Activated naive CD4-positive, alpha-beta T cell treated with anti-CD3 and anti-CD28 coated beads, Interleukin-2, amount 10 ng/mL, durations not matched to agents 7 days and 5 days (primary cell): ENCODE results near the gene GTPBP8.
A peak's percentile ranks its signal among the peaks of the same experiment; 100 is the strongest.

Experiments
- CTCF ChIA-PET: fragments of 350-600 bp; sonication (Branson Sonifier 250); formaldehyde crosslinking; loops from one replicate; lab custom pipeline; 2021; ENCODE audit warnings: antibody characterized with exemption; lab: Charles Lee
- DNase-seq: peaks from one replicate; pipeline ENCODE4 v3.0.0-alpha.2; 2020
- H3K27ac Mint-ChIP-seq: one replicate; pipeline ENCODE4 v1.8.0; 2021; ENCODE audit warnings: mild to moderate bottlenecking, moderate library complexity, mixed read lengths
- H3K27me3 Mint-ChIP-seq: one replicate; pipeline ENCODE4 v1.8.0; 2021; ENCODE audit warnings: mild to moderate bottlenecking, mixed read lengths
- H3K36me3 Mint-ChIP-seq: one replicate; pipeline ENCODE4 v1.8.0; 2021; ENCODE audit warnings: mixed read lengths
- H3K4me1 Mint-ChIP-seq: one replicate; pipeline ENCODE4 v1.8.0; 2021; ENCODE audit warnings: mixed read lengths
- H3K4me3 Mint-ChIP-seq: one replicate; pipeline ENCODE4 v1.8.0; 2021; ENCODE audit warnings: mild to moderate bottlenecking, moderate library complexity, mixed read lengths
- H3K9me3 Mint-ChIP-seq: one replicate; pipeline ENCODE4 v1.8.0; 2021; ENCODE audit warnings: mixed read lengths

The GTPBP8 gene

GRCh38 chr3:112976001-112976400, 14.8 kb upstream of the GTPBP8 start:
- peak overlapping the region; percentile 88 for H3K27ac Mint-ChIP-seq
- CTCF ChIA-PET: interaction anchor here (3.3 to 6.4 kb wide), 2 partner anchors 241 to 333 kb away, joined by 12 to 51 read pairs; no protein-coding TSS in a partner anchor
- peak overlapping the region; percentile 88 for H3K4me3 Mint-ChIP-seq
- H3K4me1 Mint-ChIP-seq: peaks cover 67% of the 10 kb centered on the region
- no peaks in the 10 kb centered on the region for H3K9me3 Mint-ChIP-seq
- no peak for DNase-seq
- H3K27me3 Mint-ChIP-seq: no peaks in the 10 kb centered on the region
- H3K36me3 Mint-ChIP-seq: peaks cover 2% of the 10 kb centered on the region

- Mint-ChIP-seq H3K27me3 (no peaks in the 10 kb centered on the region), H3K4me3 (no peak overlapping the region), H3K4me1 (peaks cover 61% of the 10 kb centered on the region), H3K36me3 (no peaks in the 10 kb centered on the region), H3K27ac (no peak overlapping the region), H3K9me3 (no peaks in the 10 kb centered on the region)
- DNase-seq: no peak
- CTCF ChIA-PET: interaction anchor here (6.4 kb wide), 1 partner anchor 241 kb away, joined by 51 read pairs; no protein-coding TSS in a partner anchor
Observed at GRCh38 chr3:112976953-112977352, 13.8 kb upstream of the GTPBP8 start.

GRCh38 chr3:112979244-112979832, 11.4 kb upstream of the GTPBP8 start:
- Mint-ChIP-seq H3K36me3 (no peaks in the 10 kb centered on the region), H3K27me3 (no peaks in the 10 kb centered on the region), H3K4me1 (peaks cover 55% of the 10 kb centered on the region), H3K9me3 (no peaks in the 10 kb centered on the region), H3K4me3 (no peak overlapping the region), H3K27ac (no peak overlapping the region)
- DNase-seq: no peak
- CTCF ChIA-PET: interaction anchor here (0.6 to 8.5 kb wide), 20 partner anchors 9 to 410 kb away, joined by 3 to 91 read pairs (median 4); partner anchors contain the start of gene GTPBP8

GRCh38 chr3:112980080-112980479, 10.7 kb upstream of the GTPBP8 start:
- CTCF ChIA-PET: interaction anchor here (1.0 to 8.5 kb wide), 9 partner anchors 11 to 398 kb away, joined by 4 to 91 read pairs (median 8); partner anchors contain the start of gene GTPBP8
- Mint-ChIP-seq H3K27me3 (no peaks in the 10 kb centered on the region), H3K4me3 (no peak overlapping the region), H3K36me3 (no peaks in the 10 kb centered on the region), H3K9me3 (no peaks in the 10 kb centered on the region), H3K27ac (no peak overlapping the region), H3K4me1 (peaks cover 53% of the 10 kb centered on the region)
- DNase-seq: no peak

GRCh38 chr3:112982710-112983109, 8.1 kb upstream of the GTPBP8 start:
- no peaks in the 10 kb centered on the region for H3K27me3 Mint-ChIP-seq
- no peak overlapping the region for H3K4me3 Mint-ChIP-seq
- no peaks in the 10 kb centered on the region for H3K9me3 Mint-ChIP-seq
- no peak for DNase-seq
- peaks cover 45% of the 10 kb centered on the region for H3K4me1 Mint-ChIP-seq
- no peak overlapping the region for H3K27ac Mint-ChIP-seq
- CTCF ChIA-PET: interaction anchor here (8.5 kb wide), 1 partner anchor 247 kb away, joined by 91 read pairs; no protein-coding TSS in a partner anchor
- no peaks in the 10 kb centered on the region for H3K36me3 Mint-ChIP-seq

GRCh38 chr3:112984485-112984884, 6.3 kb upstream of the GTPBP8 start:
- no peaks in the 10 kb centered on the region for H3K36me3 Mint-ChIP-seq
- CTCF ChIA-PET: interaction anchor here (0.8 to 8.5 kb wide), 2 partner anchors 13 to 249 kb away, joined by 3 to 91 read pairs; no protein-coding TSS in a partner anchor
- H3K4me1 Mint-ChIP-seq: peaks cover 44% of the 10 kb centered on the region
- no peaks in the 10 kb centered on the region for H3K27me3 Mint-ChIP-seq
- H3K27ac Mint-ChIP-seq: no peak overlapping the region
- H3K9me3 Mint-ChIP-seq: no peaks in the 10 kb centered on the region
- no peak for DNase-seq
- H3K4me3 Mint-ChIP-seq: no peak overlapping the region

GRCh38 chr3:112987710-112988334, 3.0 kb upstream of the GTPBP8 start:
- no peaks in the 10 kb centered on the region for H3K36me3 Mint-ChIP-seq
- CTCF ChIA-PET: interaction anchor here (0.6 to 2.6 kb wide), 4 partner anchors 9 to 344 kb away, joined by 3 to 20 read pairs (median 3); no protein-coding TSS in a partner anchor
- no peak for DNase-seq
- peaks cover 3% of the 10 kb centered on the region for H3K27me3 Mint-ChIP-seq
- no peak overlapping the region for H3K4me3 Mint-ChIP-seq
- no peak overlapping the region for H3K27ac Mint-ChIP-seq
- no peaks in the 10 kb centered on the region for H3K9me3 Mint-ChIP-seq
- H3K4me1 Mint-ChIP-seq: peaks cover 59% of the 10 kb centered on the region

- Mint-ChIP-seq H3K4me1 (peaks cover 47% of the 10 kb centered on the region), H3K36me3 (peaks cover 49% of the 10 kb centered on the region)
Observed at GRCh38 chr3:112995800-112996199, 5.0 kb downstream of the GTPBP8 start.

GRCh38 chr3:113000691-113001090, 9.9 kb downstream of the GTPBP8 start:
- DNase-seq: no peak
- no peaks in the 10 kb centered on the region for H3K27me3 Mint-ChIP-seq
- H3K27ac Mint-ChIP-seq: peak overlapping the region; percentile 52
- CTCF ChIA-PET: interaction anchor here (1.8 to 3.6 kb wide), 2 partner anchors 9 to 26 kb away, joined by 4 to 13 read pairs; partner anchors contain the start of genes CD200R1 and GTPBP8
- H3K4me1 Mint-ChIP-seq: peaks cover 52% of the 10 kb centered on the region
- peaks cover 70% of the 10 kb centered on the region for H3K36me3 Mint-ChIP-seq
- no peak overlapping the region for H3K4me3 Mint-ChIP-seq
- no peaks in the 10 kb centered on the region for H3K9me3 Mint-ChIP-seq

More at GRCh38 chr3:112995800-112996199, 5.0 kb downstream of the GTPBP8 start:
- H3K9me3 Mint-ChIP-seq: no peaks in the 10 kb centered on the region
- no peak overlapping the region for H3K4me3 Mint-ChIP-seq
- CTCF ChIA-PET: no interaction called here
- DNase-seq: no peak
- peaks cover under 1% of the 10 kb centered on the region for H3K27me3 Mint-ChIP-seq
- H3K27ac Mint-ChIP-seq: no peak overlapping the region

- DNase-seq: no peak
- Mint-ChIP-seq H3K9me3 (no peaks in the 10 kb centered on the region), H3K27ac (peak overlapping the region; percentile 85), H3K4me3 (no peak overlapping the region), H3K4me1 (peaks cover 65% of the 10 kb centered on the region), H3K27me3 (no peaks in the 10 kb centered on the region), H3K36me3 (peaks cover 71% of the 10 kb centered on the region)
- CTCF ChIA-PET: interaction anchor here (1.8 to 3.6 kb wide), 2 partner anchors 10 to 28 kb away, joined by 4 to 13 read pairs; partner anchors contain the start of genes CD200R1 and GTPBP8
Observed at GRCh38 chr3:113002037-113002436, 11.3 kb downstream of the GTPBP8 start.

- Mint-ChIP-seq H3K36me3 (peaks cover 74% of the 10 kb centered on the region), H3K4me1 (peaks cover 71% of the 10 kb centered on the region), H3K27ac (peak overlapping the region; percentile 60), H3K4me3 (no peak overlapping the region), H3K27me3 (no peaks in the 10 kb centered on the region), H3K9me3 (no peaks in the 10 kb centered on the region)
- peak; percentile 65 for DNase-seq
- CTCF ChIA-PET: interaction anchor here (0.6 to 3.6 kb wide), 2 partner anchors 11 to 33 kb away, joined by 3 to 13 read pairs; partner anchors contain the start of gene GTPBP8
Observed at GRCh38 chr3:113002679-113003078, 11.9 kb downstream of the GTPBP8 start.

GRCh38 chr3:113005611-113006010, 14.8 kb downstream of the GTPBP8 start:
- H3K4me1 Mint-ChIP-seq: peaks cover 73% of the 10 kb centered on the region
- CTCF ChIA-PET: interaction anchor here (0.8 to 1.7 kb wide), 4 partner anchors 11 to 271 kb away, joined by 3 to 6 read pairs (median 4); no protein-coding TSS in a partner anchor
- H3K36me3 Mint-ChIP-seq: peaks cover 73% of the 10 kb centered on the region
- H3K4me3 Mint-ChIP-seq: peak overlapping the region; percentile 48
- no peaks in the 10 kb centered on the region for H3K27me3 Mint-ChIP-seq
- peak overlapping the region; percentile 87 for H3K27ac Mint-ChIP-seq
- peak; percentile 23 for DNase-seq
- H3K9me3 Mint-ChIP-seq: no peaks in the 10 kb centered on the region

GRCh38 chr3:113006359-113007056, 15.7 kb downstream of the GTPBP8 start:
- CTCF ChIA-PET: interaction anchor here (1.0 to 1.7 kb wide), 3 partner anchors 10 to 272 kb away, joined by 3 to 6 read pairs (median 4); no protein-coding TSS in a partner anchor
- H3K27ac Mint-ChIP-seq: peak overlapping the region; percentile 87
- peaks cover 65% of the 10 kb centered on the region for H3K4me1 Mint-ChIP-seq
- H3K4me3 Mint-ChIP-seq: peak overlapping the region; percentile 48
- no peaks in the 10 kb centered on the region for H3K27me3 Mint-ChIP-seq
- H3K9me3 Mint-ChIP-seq: no peaks in the 10 kb centered on the region
- no peak for DNase-seq
- H3K36me3 Mint-ChIP-seq: peaks cover 70% of the 10 kb centered on the region
